ENCODE results near the gene ENTPD1.

The ENTPD1 gene

GRCh38 chr10:95788830-95789229 is 32.9 kb downstream of the ENTPD1 start:
- Histone ChIP-seq H3K36me3 (no peaks in the 10 kb centered on the region), H3K4me1 (no peaks in the 10 kb centered on the region), H3K9me3 (no peaks in the 10 kb centered on the region), H3K4me3 (ENCODE audit: low read depth, low read length) (no peak overlapping the region), H3K27me3 (no peaks in the 10 kb centered on the region)
- no peak for DNase-seq
- no peak for TF ChIP-seq CTCF (IDR thresholded peaks at IDR 0.05; ENCODE audit: low read depth, low read length)

- H3K36me3 ChIP-seq: no peaks in the 10 kb centered on the region
- H3K9me3 ChIP-seq: no peaks in the 10 kb centered on the region
- no peak overlapping the region for H3K4me3 ChIP-seq (ENCODE audit: low read depth, low read length)
- no peak for DNase-seq
- no peaks in the 10 kb centered on the region for H3K27me3 ChIP-seq
- H3K4me1 ChIP-seq: no peaks in the 10 kb centered on the region
- TF ChIP-seq CTCF (IDR thresholded peaks at IDR 0.05; ENCODE audit: low read depth, low read length): no peak
Observed at GRCh38 chr10:95789902-95790301, 33.9 kb downstream of the ENTPD1 start.

GRCh38 chr10:95790982-95791381 is 35.0 kb downstream of the ENTPD1 start:
- Histone ChIP-seq H3K27me3 (no peaks in the 10 kb centered on the region), H3K36me3 (no peaks in the 10 kb centered on the region), H3K9me3 (no peaks in the 10 kb centered on the region), H3K4me3 (ENCODE audit: low read depth, low read length) (no peak overlapping the region), H3K4me1 (no peaks in the 10 kb centered on the region)
- TF ChIP-seq CTCF (IDR thresholded peaks at IDR 0.05; ENCODE audit: low read depth, low read length): no peak
- no peak for DNase-seq

- Histone ChIP-seq H3K4me1 (no peaks in the 10 kb centered on the region), H3K4me3 (ENCODE audit: low read depth, low read length) (no peak overlapping the region), H3K9me3 (no peaks in the 10 kb centered on the region), H3K27me3 (no peaks in the 10 kb centered on the region), H3K36me3 (no peaks in the 10 kb centered on the region)
- TF ChIP-seq CTCF (IDR thresholded peaks at IDR 0.05; ENCODE audit: low read depth, low read length): no peak
- no peak for DNase-seq
Observed at GRCh38 chr10:95791425-95791979, 35.5 kb downstream of the ENTPD1 start.

- H3K9me3 ChIP-seq: no peaks in the 10 kb centered on the region
- DNase-seq: no peak
- no peak for TF ChIP-seq CTCF (IDR thresholded peaks at IDR 0.05; ENCODE audit: low read depth, low read length)
- no peaks in the 10 kb centered on the region for H3K4me1 ChIP-seq
- no peaks in the 10 kb centered on the region for H3K27me3 ChIP-seq
- H3K4me3 ChIP-seq (ENCODE audit: low read depth, low read length): no peak overlapping the region
- H3K36me3 ChIP-seq: no peaks in the 10 kb centered on the region
Observed at GRCh38 chr10:95792211-95792780, 36.3 kb downstream of the ENTPD1 start.

- Histone ChIP-seq H3K4me3 (ENCODE audit: low read depth, low read length) (no peak overlapping the region), H3K36me3 (no peaks in the 10 kb centered on the region), H3K27me3 (no peaks in the 10 kb centered on the region), H3K9me3 (no peaks in the 10 kb centered on the region), H3K4me1 (no peaks in the 10 kb centered on the region)
- no peak for DNase-seq
- no peak for TF ChIP-seq CTCF (IDR thresholded peaks at IDR 0.05; ENCODE audit: low read depth, low read length)
Observed at GRCh38 chr10:95792874-95793285, 36.9 kb downstream of the ENTPD1 start.

All from BE2C (cell line).